Liver (tissue), 9 donors: Measurements from ENCODE around the gene C1orf174. TPM values are rescaled to one million over a fixed set of nuclear protein-coding genes. Genes with fewer than 3 reads are reported as not detected.

Experiments
- DNase-seq: peaks from one replicate; pipeline ENCODE4 v3.0.0-alpha.2; 2017; ENCODE audit warnings: low spot score
- H3K27ac ChIP-seq, 2 donors: one replicate each; pipeline ENCODE4 v1.7.0; 2013; ENCODE audit warnings: inconsistent platforms in 2 of 2, low read length in 2 of 2, control low read depth in 1 of 2, low read depth in 1 of 2, mild to moderate bottlenecking in 1 of 2
- H3K27me3 ChIP-seq, 4 donors: one replicate each; pipeline versions ENCODE4 v1.6.1 to v1.7.0; 2013; ENCODE audit warnings: low read length in 3 of 4, inconsistent platforms in 1 of 4, mild to moderate bottlenecking in 1 of 4, moderate library complexity in 1 of 4; ENCODE audit not compliant: control insufficient read depth in 4 of 4, insufficient read depth in 4 of 4
- H3K36me3 ChIP-seq, 4 donors: one replicate each; pipeline versions ENCODE4 v1.6.1 to v1.7.0; 2013; ENCODE audit warnings: low read length in 3 of 4, mild to moderate bottlenecking in 3 of 4, low read depth in 1 of 4, moderate library complexity in 1 of 4; ENCODE audit not compliant: control insufficient read depth in 4 of 4, insufficient read depth in 3 of 4
- H3K4me1 ChIP-seq, 4 donors: one replicate each; pipeline versions ENCODE4 v1.6.1 to v1.7.0; 2013; ENCODE audit warnings: low read length in 3 of 4, mild to moderate bottlenecking in 3 of 4, moderate library complexity in 1 of 4; ENCODE audit not compliant: control insufficient read depth in 4 of 4, insufficient read depth in 4 of 4
- H3K4me3 ChIP-seq, 3 donors: one replicate each; pipeline versions ENCODE4 v1.6.1 to v1.7.0; 2013; ENCODE audit warnings: low read length in 3 of 3, control low read depth in 1 of 3, low read depth in 1 of 3, mild to moderate bottlenecking in 1 of 3
- H3K9ac ChIP-seq, 2 donors: one replicate each; pipeline ENCODE4 v1.7.0; 2013; ENCODE audit warnings: low read length in 2 of 2, mild to moderate bottlenecking in 2 of 2, moderate library complexity in 2 of 2, control low read depth in 1 of 2, low read depth in 1 of 2
- H3K9me3 ChIP-seq, 4 donors: one replicate each; pipeline versions ENCODE4 v1.6.1 to v1.7.0; 2013; ENCODE audit warnings: low read length in 3 of 4; ENCODE audit not compliant: control insufficient read depth in 4 of 4
- EGR1 ChIP-seq, 2 donors: IDR thresholded peaks; 2 replicates each; pipeline ENCODE4 v1.6.1; 2016 to 2018; ENCODE audit warnings: antibody characterized with exemption in 2 of 2, low read depth in 2 of 2
- FOXA1 ChIP-seq: IDR thresholded peaks from 2 replicates; pipeline ENCODE4 v1.6.1; 2016; ENCODE audit warnings: antibody characterized with exemption
- GABPA ChIP-seq, 2 donors: IDR thresholded peaks in 1 of 2; conservative IDR thresholded peaks in 1 of 2; 2 replicates each; pipeline ENCODE4 v1.6.1; 2016; ENCODE audit warnings: antibody characterized with exemption in 2 of 2, mild to moderate bottlenecking in 1 of 2, moderate library complexity in 1 of 2
- HNF4A ChIP-seq, 2 donors: conservative IDR thresholded peaks; 2 replicates each; pipeline ENCODE4 v1.6.1; 2016; ENCODE audit warnings: antibody characterized with exemption in 2 of 2, mild to moderate bottlenecking in 2 of 2
- HNF4G ChIP-seq: IDR thresholded peaks from 2 replicates; pipeline ENCODE4 v1.6.1; 2016; ENCODE audit warnings: antibody characterized with exemption
- JUND ChIP-seq, 2 donors: IDR thresholded peaks; 2 replicates each; pipeline ENCODE4 v1.6.1; 2016; ENCODE audit warnings: antibody characterized with exemption in 2 of 2
- NR2F2 ChIP-seq: IDR thresholded peaks from 2 replicates; pipeline ENCODE4 v1.6.1; 2016; ENCODE audit warnings: antibody characterized with exemption
- RAD21 ChIP-seq, 2 donors: IDR thresholded peaks; 2 replicates each; pipeline ENCODE4 v1.6.1; 2016; ENCODE audit warnings: antibody characterized with exemption in 2 of 2, mild to moderate bottlenecking in 2 of 2
- RXRA ChIP-seq, 2 donors: IDR thresholded peaks; 2 replicates each; pipeline ENCODE4 v1.6.1; 2017 to 2018; ENCODE audit warnings: antibody characterized with exemption in 2 of 2, mild to moderate bottlenecking in 1 of 2
- SP1 ChIP-seq: IDR thresholded peaks from 2 replicates; pipeline ENCODE4 v1.6.1; 2018; ENCODE audit warnings: antibody characterized with exemption, mild to moderate bottlenecking
- TAF1 ChIP-seq: conservative IDR thresholded peaks from 2 replicates; pipeline ENCODE4 v1.6.1; 2016; ENCODE audit warnings: antibody characterized with exemption, mild to moderate bottlenecking
- YY1 ChIP-seq: IDR thresholded peaks from 2 replicates; pipeline ENCODE4 v1.6.1; 2016; ENCODE audit warnings: antibody characterized with exemption, mild to moderate bottlenecking
- WGBS: extraction: QIAGEN DNeasy Blood & Tissue Kit; methylation state at CpG from one replicate; pipeline ENCODE4 v1.1.7; 2013; 5-methylcytosine and 5-hydroxymethylcytosine counted together
- polyA plus RNA-seq, 2 donors: library from polyadenylated mRNA; stranded (reverse) in 1 of 2; unstranded in 1 of 2; fragments of 200-250 nt in 1 of 2; fragments of >200 nt in 1 of 2; fragmentation: Nextera tagmentation in 1 of 2; extraction: Ambion mirVana in 1 of 2; gene quantifications; one replicate each; pipeline versions ENCODE4 v1.2.1 to v1.2.3, GENCODE V29; 2013 to 2015
- total RNA-seq, 2 donors: library from RNA; depleted of rRNA; stranded (reverse); fragments of >200 nt; gene quantifications; one replicate each; pipeline ENCODE4 v1.2.3, GENCODE V29; 2014
- TF ChIP-seq, protein P1 (sequence below): IDR thresholded peaks from 2 replicates; pipeline ENCODE4 v1.6.1; 2016; ENCODE audit warnings: antibody characterized with exemption
- TF ChIP-seq, protein P2 (sequence below): IDR thresholded peaks from 2 replicates; pipeline ENCODE4 v1.6.1; 2016; ENCODE audit warnings: antibody characterized with exemption, mild to moderate bottlenecking
- TF ChIP-seq, protein P3 (sequence below): IDR thresholded peaks from 2 replicates; pipeline ENCODE4 v1.6.1; 2016; ENCODE audit warnings: antibody characterized with exemption
- TF ChIP-seq, protein P4 (sequence below): fragments of 150-350 bp; IDR thresholded peaks from 2 replicates; pipeline ENCODE4 v1.5.1; 2017; ENCODE audit warnings: improper control_type of control experiment, low read depth, low read length; ENCODE audit not compliant: missing input control
- TF ChIP-seq, protein P5 (sequence below): IDR thresholded peaks from 2 replicates; pipeline ENCODE4 v1.6.1; 2016; ENCODE audit warnings: antibody characterized with exemption
- donor health status: healthy.
- donor health status: healthy.
- donor health status: healthy.
- donor health status: healthy.
- donor health status: healthy.

C1orf174 gene
- total and polyA plus RNA-seq, 4 donors: 10.4 to 17.0 (median 13.8) TPM

DNA sequence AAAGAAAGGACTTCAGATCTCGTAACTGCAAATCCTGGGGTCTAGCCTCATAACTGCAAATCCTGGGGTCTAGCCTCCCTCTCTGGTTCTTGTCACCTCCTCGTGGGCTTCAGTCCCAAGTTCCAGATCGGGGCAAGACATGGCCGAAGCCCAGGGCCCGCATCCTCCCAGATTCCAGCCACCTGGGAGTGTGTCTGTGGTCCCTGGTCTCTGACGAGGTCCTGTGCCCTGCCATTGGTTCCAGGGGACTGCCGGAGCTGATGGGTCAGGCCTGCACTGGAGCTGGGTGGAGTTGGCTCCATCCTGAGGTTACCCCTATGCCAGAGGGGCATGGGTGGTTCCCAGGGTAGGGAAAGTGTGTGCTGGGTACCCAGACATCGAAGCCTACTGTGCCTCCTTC is 17.7 kb upstream of the C1orf174 start:
- no peaks in the 10 kb centered on the region for H3K36me3 ChIP-seq
- no peak overlapping the region for H3K27ac ChIP-seq
- H3K9ac ChIP-seq: no peak overlapping the region
- H3K4me1 ChIP-seq: no peaks in the 10 kb centered on the region
- WGBS: 81% methylated on average over 8 of the region's 8 CpGs
- no peak overlapping the region for H3K4me3 ChIP-seq
- no peak for DNase-seq
- TF ChIP-seq NR2F2: no peak
- no peak for TF ChIP-seq HNF4A (conservative IDR thresholded peaks at IDR 0.05)
- no peak for TF ChIP-seq RXRA (IDR thresholded peaks at IDR 0.05)
- TF ChIP-seq, protein P1, sequence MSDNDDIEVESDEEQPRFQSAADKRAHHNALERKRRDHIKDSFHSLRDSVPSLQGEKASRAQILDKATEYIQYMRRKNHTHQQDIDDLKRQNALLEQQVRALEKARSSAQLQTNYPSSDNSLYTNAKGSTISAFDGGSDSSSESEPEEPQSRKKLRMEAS: no peak
- TF ChIP-seq TAF1: no peak
- TF ChIP-seq, protein P2, sequence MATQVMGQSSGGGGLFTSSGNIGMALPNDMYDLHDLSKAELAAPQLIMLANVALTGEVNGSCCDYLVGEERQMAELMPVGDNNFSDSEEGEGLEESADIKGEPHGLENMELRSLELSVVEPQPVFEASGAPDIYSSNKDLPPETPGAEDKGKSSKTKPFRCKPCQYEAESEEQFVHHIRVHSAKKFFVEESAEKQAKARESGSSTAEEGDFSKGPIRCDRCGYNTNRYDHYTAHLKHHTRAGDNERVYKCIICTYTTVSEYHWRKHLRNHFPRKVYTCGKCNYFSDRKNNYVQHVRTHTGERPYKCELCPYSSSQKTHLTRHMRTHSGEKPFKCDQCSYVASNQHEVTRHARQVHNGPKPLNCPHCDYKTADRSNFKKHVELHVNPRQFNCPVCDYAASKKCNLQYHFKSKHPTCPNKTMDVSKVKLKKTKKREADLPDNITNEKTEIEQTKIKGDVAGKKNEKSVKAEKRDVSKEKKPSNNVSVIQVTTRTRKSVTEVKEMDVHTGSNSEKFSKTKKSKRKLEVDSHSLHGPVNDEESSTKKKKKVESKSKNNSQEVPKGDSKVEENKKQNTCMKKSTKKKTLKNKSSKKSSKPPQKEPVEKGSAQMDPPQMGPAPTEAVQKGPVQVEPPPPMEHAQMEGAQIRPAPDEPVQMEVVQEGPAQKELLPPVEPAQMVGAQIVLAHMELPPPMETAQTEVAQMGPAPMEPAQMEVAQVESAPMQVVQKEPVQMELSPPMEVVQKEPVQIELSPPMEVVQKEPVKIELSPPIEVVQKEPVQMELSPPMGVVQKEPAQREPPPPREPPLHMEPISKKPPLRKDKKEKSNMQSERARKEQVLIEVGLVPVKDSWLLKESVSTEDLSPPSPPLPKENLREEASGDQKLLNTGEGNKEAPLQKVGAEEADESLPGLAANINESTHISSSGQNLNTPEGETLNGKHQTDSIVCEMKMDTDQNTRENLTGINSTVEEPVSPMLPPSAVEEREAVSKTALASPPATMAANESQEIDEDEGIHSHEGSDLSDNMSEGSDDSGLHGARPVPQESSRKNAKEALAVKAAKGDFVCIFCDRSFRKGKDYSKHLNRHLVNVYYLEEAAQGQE: no peak
- TF ChIP-seq HNF4G: no peak
- TF ChIP-seq, protein P3, sequence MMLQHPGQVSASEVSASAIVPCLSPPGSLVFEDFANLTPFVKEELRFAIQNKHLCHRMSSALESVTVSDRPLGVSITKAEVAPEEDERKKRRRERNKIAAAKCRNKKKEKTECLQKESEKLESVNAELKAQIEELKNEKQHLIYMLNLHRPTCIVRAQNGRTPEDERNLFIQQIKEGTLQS: no peak
- TF ChIP-seq SP1: no peak
- TF ChIP-seq FOXA1: no peak
- no peak for TF ChIP-seq GABPA (IDR thresholded peaks at IDR 0.05 in 1 of 2, conservative IDR thresholded peaks at IDR 0.05 in 1 of 2)
- no peak for TF ChIP-seq RAD21 (IDR thresholded peaks at IDR 0.05)
- TF ChIP-seq, protein P4, sequence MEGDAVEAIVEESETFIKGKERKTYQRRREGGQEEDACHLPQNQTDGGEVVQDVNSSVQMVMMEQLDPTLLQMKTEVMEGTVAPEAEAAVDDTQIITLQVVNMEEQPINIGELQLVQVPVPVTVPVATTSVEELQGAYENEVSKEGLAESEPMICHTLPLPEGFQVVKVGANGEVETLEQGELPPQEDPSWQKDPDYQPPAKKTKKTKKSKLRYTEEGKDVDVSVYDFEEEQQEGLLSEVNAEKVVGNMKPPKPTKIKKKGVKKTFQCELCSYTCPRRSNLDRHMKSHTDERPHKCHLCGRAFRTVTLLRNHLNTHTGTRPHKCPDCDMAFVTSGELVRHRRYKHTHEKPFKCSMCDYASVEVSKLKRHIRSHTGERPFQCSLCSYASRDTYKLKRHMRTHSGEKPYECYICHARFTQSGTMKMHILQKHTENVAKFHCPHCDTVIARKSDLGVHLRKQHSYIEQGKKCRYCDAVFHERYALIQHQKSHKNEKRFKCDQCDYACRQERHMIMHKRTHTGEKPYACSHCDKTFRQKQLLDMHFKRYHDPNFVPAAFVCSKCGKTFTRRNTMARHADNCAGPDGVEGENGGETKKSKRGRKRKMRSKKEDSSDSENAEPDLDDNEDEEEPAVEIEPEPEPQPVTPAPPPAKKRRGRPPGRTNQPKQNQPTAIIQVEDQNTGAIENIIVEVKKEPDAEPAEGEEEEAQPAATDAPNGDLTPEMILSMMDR: no peak
- TF ChIP-seq JUND (IDR thresholded peaks at IDR 0.05): no peak
- TF ChIP-seq, protein P5, sequence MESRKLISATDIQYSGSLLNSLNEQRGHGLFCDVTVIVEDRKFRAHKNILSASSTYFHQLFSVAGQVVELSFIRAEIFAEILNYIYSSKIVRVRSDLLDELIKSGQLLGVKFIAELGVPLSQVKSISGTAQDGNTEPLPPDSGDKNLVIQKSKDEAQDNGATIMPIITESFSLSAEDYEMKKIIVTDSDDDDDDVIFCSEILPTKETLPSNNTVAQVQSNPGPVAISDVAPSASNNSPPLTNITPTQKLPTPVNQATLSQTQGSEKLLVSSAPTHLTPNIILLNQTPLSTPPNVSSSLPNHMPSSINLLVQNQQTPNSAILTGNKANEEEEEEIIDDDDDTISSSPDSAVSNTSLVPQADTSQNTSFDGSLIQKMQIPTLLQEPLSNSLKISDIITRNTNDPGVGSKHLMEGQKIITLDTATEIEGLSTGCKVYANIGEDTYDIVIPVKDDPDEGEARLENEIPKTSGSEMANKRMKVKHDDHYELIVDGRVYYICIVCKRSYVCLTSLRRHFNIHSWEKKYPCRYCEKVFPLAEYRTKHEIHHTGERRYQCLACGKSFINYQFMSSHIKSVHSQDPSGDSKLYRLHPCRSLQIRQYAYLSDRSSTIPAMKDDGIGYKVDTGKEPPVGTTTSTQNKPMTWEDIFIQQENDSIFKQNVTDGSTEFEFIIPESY: no peak
- TF ChIP-seq EGR1 (IDR thresholded peaks at IDR 0.05; ENCODE audit: low read depth in 2 of 2): no peak
- H3K27me3 ChIP-seq: no peaks in the 10 kb centered on the region
- H3K9me3 ChIP-seq: no peaks in the 10 kb centered on the region

DNA sequence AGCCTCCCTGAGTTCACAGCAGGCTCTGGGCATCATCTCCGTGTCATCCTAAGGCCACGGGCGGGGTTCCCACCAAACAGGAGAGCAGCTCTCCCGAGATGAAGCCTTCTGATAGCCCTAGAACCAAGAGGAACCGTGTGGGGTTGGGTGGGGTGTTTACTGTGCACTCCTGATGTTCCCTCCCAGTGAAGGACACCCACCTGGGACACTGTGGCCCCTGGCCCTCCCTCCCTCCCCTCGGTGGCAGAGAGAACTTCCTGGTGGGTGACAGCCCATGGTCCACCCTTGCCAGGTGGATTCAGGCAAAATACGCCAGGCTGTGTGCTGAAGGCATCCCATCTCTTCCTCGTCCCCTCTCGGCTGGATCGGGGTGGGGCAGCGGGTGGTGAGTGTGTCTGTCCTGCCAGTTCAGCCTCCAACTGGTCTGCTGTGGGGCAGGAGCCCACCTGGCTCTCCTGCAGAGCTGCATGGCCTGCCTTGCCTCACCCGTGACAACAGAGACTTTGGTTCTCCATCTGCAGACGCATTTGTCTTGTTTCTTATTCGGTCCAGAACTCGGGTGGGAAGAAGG is 15.6 kb upstream of the C1orf174 start:
- peaks cover 0 to 3% (median 0%) of the 10 kb centered on the region in 4 donors for H3K27me3 ChIP-seq
- H3K9me3 ChIP-seq: no peaks in the 10 kb centered on the region
- peaks cover 0 to 6% (median 0%) of the 10 kb centered on the region in 4 donors for H3K4me1 ChIP-seq
- TF ChIP-seq YY1: no peak
- TF ChIP-seq GABPA (IDR thresholded peaks at IDR 0.05 in 1 of 2, conservative IDR thresholded peaks at IDR 0.05 in 1 of 2): no peak
- TF ChIP-seq, protein P1: no peak
- TF ChIP-seq, protein P5: no peak
- TF ChIP-seq HNF4G: no peak
- TF ChIP-seq, protein P3: no peak
- TF ChIP-seq EGR1 (IDR thresholded peaks at IDR 0.05; ENCODE audit: low read depth in 2 of 2): no peak
- no peak for TF ChIP-seq TAF1
- no peak for TF ChIP-seq NR2F2
- TF ChIP-seq FOXA1: no peak
- TF ChIP-seq JUND (IDR thresholded peaks at IDR 0.05): no peak
- H3K4me3 ChIP-seq: no peak overlapping the region
- no peak for DNase-seq
- H3K9ac ChIP-seq: no peak overlapping the region
- no peak overlapping the region for H3K27ac ChIP-seq
- 83% methylated on average over 15 of the region's 15 CpGs for WGBS
- no peaks in the 10 kb centered on the region for H3K36me3 ChIP-seq
